GM12872 (cell line): ENCODE measurements around the gene GPR180.

Source experiments
- CTCF ChIP-seq: IDR thresholded peaks from 3 replicates; pipeline ENCODE4 v1.5.1; 2011; ENCODE audit warnings: low read depth, mild to moderate bottlenecking, low read length, moderate library complexity; ENCODE audit not compliant: insufficient read depth

The GPR180 gene

GRCh38 chr13:94601446-94602431 is at the start of gene GPR180:
TSS of gene GPR180 (plus strand) at chr13:94601857. CDS start at chr13:94601928, 71 bp downstream.
- TF ChIP-seq CTCF: no peak

- TF ChIP-seq CTCF: no peak
These were observed 49.6 kb upstream of the GPR180 start for GRCh38 chr13:94552095-94552494.

- TF ChIP-seq CTCF: no peak
These were observed 47.9 kb upstream of the GPR180 start for GRCh38 chr13:94553766-94554165.

GRCh38 chr13:94556041-94556440 is 45.6 kb upstream of the GPR180 start:
- no peak for TF ChIP-seq CTCF

- no peak for TF ChIP-seq CTCF
These were observed 45.0 kb upstream of the GPR180 start for GRCh38 chr13:94556621-94557020.

- no peak for TF ChIP-seq CTCF
These were observed 43.9 kb upstream of the GPR180 start for GRCh38 chr13:94557684-94558235.

- TF ChIP-seq CTCF: no peak
These were observed 42.9 kb upstream of the GPR180 start for GRCh38 chr13:94558716-94559115.
